ENCODE results near the gene CHST2. TPM values are rescaled to one million over a fixed set of nuclear protein-coding genes. Genes with fewer than 3 reads are reported as not detected.

CHST2 gene
- polyA plus RNA-seq, 1 donor (not counting 4 experiments of a cell fraction or from before 2014, with no cell fraction given) = 1.6 TPM

DNA sequence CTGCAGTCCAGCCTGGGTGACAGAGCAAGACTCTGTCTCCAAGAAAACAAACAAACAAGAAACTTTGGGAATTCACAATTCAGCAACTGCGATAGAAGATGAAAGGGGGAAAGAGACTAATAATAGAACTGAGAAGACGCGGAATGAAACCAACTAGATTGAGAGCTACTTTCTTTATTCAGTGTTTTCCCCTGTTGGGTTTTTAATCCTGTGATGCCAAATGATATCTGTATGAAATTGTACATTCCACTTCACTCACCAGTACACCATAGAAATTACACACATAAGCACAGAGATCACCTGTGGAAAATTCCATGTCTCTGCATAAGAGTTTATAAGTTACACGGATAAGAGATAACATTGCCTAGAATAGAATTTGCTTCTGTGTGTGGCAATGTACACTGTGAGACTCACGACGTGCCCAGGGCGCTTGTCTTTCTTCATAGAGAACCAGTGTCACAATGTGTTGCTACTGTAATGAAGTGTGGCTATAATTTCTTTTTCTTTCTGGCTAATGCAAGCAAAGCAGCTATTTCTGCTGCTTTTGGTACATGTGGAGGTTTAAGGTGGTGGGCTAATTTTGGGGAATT lies 17.7 kb upstream of the CHST2 start:
- dilution Hi-C loops (cut with MboI; ENCODE audit: extremely low pct_ligation_motif_present, low sequenced_read_pairs) = no loop called here
- Histone ChIP-seq H3K27ac (ENCODE audit: control insufficient read depth, insufficient read depth, low read length) (no peak overlapping the region), H3K79me2 (ENCODE audit: control insufficient read depth, insufficient read depth, low read length) (no peaks in the 10 kb centered on the region), H3K9me3 (ENCODE audit: control insufficient read depth, low read depth, low read length) (peaks cover 2% of the 10 kb centered on the region), H3K27me3 (ENCODE audit: control insufficient read depth, extremely low read depth, insufficient read depth, low read length) (peaks cover 7% of the 10 kb centered on the region), H3K36me3 (ENCODE audit: control insufficient read depth in 2 of 2, extremely low read depth in 1 of 2, insufficient read depth in 2 of 2, low read length in 2 of 2) (no peaks in the 10 kb centered on the region), H3K4me3 (ENCODE audit: control insufficient read depth in 2 of 3, extremely low read depth in 1 of 3, insufficient read depth in 2 of 3, low read depth in 1 of 3, low read length in 3 of 3) (no peak overlapping the region), H2AFZ (ENCODE audit: control insufficient read depth, low read length) (no peak overlapping the region), H4K20me1 (ENCODE audit: control insufficient read depth, extremely low read depth, insufficient read depth, low read length) (no peaks in the 10 kb centered on the region), H3K4me2 (ENCODE audit: control insufficient read depth, extremely low read depth, insufficient read depth, low read depth, low read length) (no peak overlapping the region), H3K4me1 (ENCODE audit: control insufficient read depth, extremely low read depth, insufficient read depth, low read length) (no peaks in the 10 kb centered on the region), H3K9ac (ENCODE audit: control insufficient read depth, extremely low read depth, insufficient read depth, low read length) (no peak overlapping the region), H3K9me1 (ENCODE audit: control insufficient read depth, extremely low read depth, insufficient read depth, low read length) (no peaks in the 10 kb centered on the region)
- no peak for FAIRE-seq
- no peak for DNase-seq (ENCODE audit: low read depth, low spot score)
- TF ChIP-seq, protein P1, sequence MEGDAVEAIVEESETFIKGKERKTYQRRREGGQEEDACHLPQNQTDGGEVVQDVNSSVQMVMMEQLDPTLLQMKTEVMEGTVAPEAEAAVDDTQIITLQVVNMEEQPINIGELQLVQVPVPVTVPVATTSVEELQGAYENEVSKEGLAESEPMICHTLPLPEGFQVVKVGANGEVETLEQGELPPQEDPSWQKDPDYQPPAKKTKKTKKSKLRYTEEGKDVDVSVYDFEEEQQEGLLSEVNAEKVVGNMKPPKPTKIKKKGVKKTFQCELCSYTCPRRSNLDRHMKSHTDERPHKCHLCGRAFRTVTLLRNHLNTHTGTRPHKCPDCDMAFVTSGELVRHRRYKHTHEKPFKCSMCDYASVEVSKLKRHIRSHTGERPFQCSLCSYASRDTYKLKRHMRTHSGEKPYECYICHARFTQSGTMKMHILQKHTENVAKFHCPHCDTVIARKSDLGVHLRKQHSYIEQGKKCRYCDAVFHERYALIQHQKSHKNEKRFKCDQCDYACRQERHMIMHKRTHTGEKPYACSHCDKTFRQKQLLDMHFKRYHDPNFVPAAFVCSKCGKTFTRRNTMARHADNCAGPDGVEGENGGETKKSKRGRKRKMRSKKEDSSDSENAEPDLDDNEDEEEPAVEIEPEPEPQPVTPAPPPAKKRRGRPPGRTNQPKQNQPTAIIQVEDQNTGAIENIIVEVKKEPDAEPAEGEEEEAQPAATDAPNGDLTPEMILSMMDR (optimal IDR thresholded peaks at IDR 0.05 in 1 of 3, IDR thresholded peaks at IDR 0.05 in 1 of 3, conservative IDR thresholded peaks at IDR 0.05 in 1 of 3; ENCODE audit: extremely low read depth in 1 of 3, insufficient read depth in 2 of 3, low read length in 3 of 3) = no peak
- no peak for TF ChIP-seq EZH2 (IDR thresholded peaks at IDR 0.05; ENCODE audit: low read length)

DNA sequence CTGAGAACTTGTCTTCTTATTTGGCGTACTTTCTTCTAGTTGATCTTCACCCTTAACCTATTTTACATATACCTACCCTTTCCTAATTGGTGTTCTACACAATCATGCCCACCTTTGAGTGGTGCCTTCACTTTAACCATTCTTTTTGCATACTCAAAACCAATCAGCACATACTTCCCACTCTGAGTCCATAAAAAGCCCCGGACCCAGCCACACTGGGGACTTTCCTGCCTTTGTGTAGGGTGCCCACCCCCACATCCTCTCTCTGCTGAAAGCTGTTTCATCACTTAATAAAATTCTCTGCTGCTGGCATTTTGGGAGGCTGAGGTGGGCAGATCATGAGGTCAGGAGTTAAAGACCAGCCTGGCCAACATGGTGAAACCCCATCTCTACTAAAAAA lies 15.9 kb upstream of the CHST2 start:
- Histone ChIP-seq H4K20me1 (ENCODE audit: control insufficient read depth, extremely low read depth, insufficient read depth, low read length) (no peaks in the 10 kb centered on the region), H3K27ac (ENCODE audit: control insufficient read depth, insufficient read depth, low read length) (no peak overlapping the region), H3K4me2 (ENCODE audit: control insufficient read depth, extremely low read depth, insufficient read depth, low read depth, low read length) (no peak overlapping the region), H3K27me3 (ENCODE audit: control insufficient read depth, extremely low read depth, insufficient read depth, low read length) (peaks cover 7% of the 10 kb centered on the region), H3K9me3 (ENCODE audit: control insufficient read depth, low read depth, low read length) (peaks cover 2% of the 10 kb centered on the region), H3K4me3 (ENCODE audit: control insufficient read depth in 2 of 3, extremely low read depth in 1 of 3, insufficient read depth in 2 of 3, low read depth in 1 of 3, low read length in 3 of 3) (no peak overlapping the region), H3K79me2 (ENCODE audit: control insufficient read depth, insufficient read depth, low read length) (no peaks in the 10 kb centered on the region), H2AFZ (ENCODE audit: control insufficient read depth, low read length) (no peak overlapping the region), H3K9me1 (ENCODE audit: control insufficient read depth, extremely low read depth, insufficient read depth, low read length) (no peaks in the 10 kb centered on the region), H3K36me3 (ENCODE audit: control insufficient read depth in 2 of 2, extremely low read depth in 1 of 2, insufficient read depth in 2 of 2, low read length in 2 of 2) (no peaks in the 10 kb centered on the region), H3K9ac (ENCODE audit: control insufficient read depth, extremely low read depth, insufficient read depth, low read length) (no peak overlapping the region), H3K4me1 (ENCODE audit: control insufficient read depth, extremely low read depth, insufficient read depth, low read length) (no peaks in the 10 kb centered on the region)
- DNase-seq (ENCODE audit: low read depth, low spot score) (no peak), FAIRE-seq (no peak)
- TF ChIP-seq EZH2 (IDR thresholded peaks at IDR 0.05; ENCODE audit: low read length) = no peak
- TF ChIP-seq, protein P1 (optimal IDR thresholded peaks at IDR 0.05 in 1 of 3, IDR thresholded peaks at IDR 0.05 in 1 of 3, conservative IDR thresholded peaks at IDR 0.05 in 1 of 3; ENCODE audit: extremely low read depth in 1 of 3, insufficient read depth in 2 of 3, low read length in 3 of 3) = no peak
- dilution Hi-C loops (cut with MboI; ENCODE audit: extremely low pct_ligation_motif_present, low sequenced_read_pairs) = no loop called here
